Thoracic aorta (tissue), 2 donors: ENCODE measurements around the gene CD74. TPM values are rescaled to one million over a fixed set of nuclear protein-coding genes. Genes with fewer than 3 reads are reported as not detected.
"Not testable (repeated sequence)": the region's sequence is repeated elsewhere in the genome, so short reads cannot be mapped to it uniquely, and the experiment has no call there.

Experiments used
- ATAC-seq: fragments of 150-250 bp; one replicate; pipeline ENCODE4 v1.8.0; 2017; ENCODE audit warnings: low read depth; ENCODE audit not compliant: insufficient number of reproducible peaks, low FRiP score
- DNase-seq: peaks from one replicate; pipeline ENCODE4 v3.0.0-alpha.2; 2020; ENCODE audit warnings: low spot score
- H3K27ac ChIP-seq, 2 donors: fragments of 200-600 bp; sonication (generic); 1 replicate in 1 of 2; 2 replicates in 1 of 2; pipeline ENCODE4 v1.5.1; 2016; ENCODE audit warnings: mild to moderate bottlenecking in 2 of 2, moderate library complexity in 2 of 2
- H3K27me3 ChIP-seq: fragments of 200-600 bp; sonication (generic); replicated peaks from 2 replicates; pipeline ENCODE4 v1.6.0; 2016; ENCODE audit warnings: mild to moderate bottlenecking; ENCODE audit not compliant: insufficient read depth
- H3K36me3 ChIP-seq: fragments of 200-600 bp; sonication (generic); one replicate; pipeline ENCODE4 v1.5.1; 2016
- H3K4me1 ChIP-seq, 2 donors: fragments of 200-600 bp; sonication (generic); 1 replicate in 1 of 2; 2 replicates in 1 of 2; pipeline versions ENCODE4 v1.5.1 to v1.6.0; 2016; ENCODE audit warnings: low read depth in 2 of 2, mild to moderate bottlenecking in 1 of 2; ENCODE audit not compliant: control insufficient read depth in 1 of 2
- H3K4me3 ChIP-seq: fragments of 200-600 bp; sonication (generic); 2 replicates; pipeline ENCODE4 v1.5.1; 2016; ENCODE audit warnings: mild to moderate bottlenecking
- H3K9me3 ChIP-seq: fragments of 200-600 bp; sonication (generic); 2 replicates; pipeline ENCODE4 v1.5.1; 2016
- CTCF ChIP-seq: fragments of 200-600 bp; sonication (generic); IDR thresholded peaks from one replicate; pipeline ENCODE4 v1.5.1; 2019; ENCODE audit warnings: antibody characterized with exemption
- total RNA-seq, 2 donors: library from RNA; depleted of rRNA; stranded (reverse); fragments of >200 nt; gene quantifications; one replicate each; pipeline versions ENCODE4 v1.1.0 to v1.2.3, GENCODE V29; 2016

The CD74 gene
- total RNA-seq, 2 donors from 2014 or later = 844 to 1,048 TPM

- TF ChIP-seq CTCF = no peak
Measured at GRCh38 chr5:150457121-150457520, 44.4 kb upstream of the CD74 start.

DNA sequence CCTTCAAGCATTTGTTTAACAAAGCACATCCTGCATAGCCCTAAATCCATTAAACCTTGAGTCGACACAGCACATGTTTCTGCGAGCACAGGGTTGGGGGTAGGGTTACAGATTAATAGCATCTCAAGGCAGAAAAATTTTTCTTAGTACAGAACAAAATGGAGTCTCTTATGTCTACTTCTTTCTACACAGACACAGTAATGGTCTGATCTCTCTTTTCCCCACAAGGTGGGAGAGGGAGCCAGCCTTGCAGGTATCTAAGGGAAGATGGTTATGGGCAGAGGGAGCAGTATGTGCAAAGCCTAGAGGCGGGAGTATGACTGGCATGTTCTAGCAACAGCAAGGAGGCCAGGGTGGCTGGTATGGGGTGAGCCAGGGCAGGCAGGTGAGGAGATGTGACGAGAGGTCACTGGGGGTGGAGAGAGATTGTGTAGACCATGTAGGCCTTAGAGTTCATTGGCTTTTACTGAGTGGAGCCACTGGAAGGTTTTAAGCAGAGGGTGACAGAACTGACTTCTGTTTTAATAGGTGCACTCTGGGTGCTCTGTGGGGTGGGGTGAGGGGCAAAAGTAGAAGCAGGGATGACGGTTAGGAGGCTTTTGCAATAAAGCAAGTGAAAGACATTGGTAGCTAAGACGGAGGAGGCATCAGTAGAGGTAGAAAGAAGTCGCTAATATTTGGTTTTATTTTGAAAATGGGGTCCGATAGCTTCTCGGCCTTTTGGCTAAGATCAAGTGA lies 42.0 kb upstream of the CD74 start:
- no peaks in the 10 kb centered on the region for H3K36me3 ChIP-seq
- no peak for TF ChIP-seq CTCF
- DNase-seq (no peak), ATAC-seq (no peak)
- no peaks in the 10 kb centered on the region for H3K4me1 ChIP-seq
- H3K27ac ChIP-seq = no peak overlapping the region
- no peaks in the 10 kb centered on the region for H3K27me3 ChIP-seq
- no peaks in the 10 kb centered on the region for H3K9me3 ChIP-seq
- no peak overlapping the region for H3K4me3 ChIP-seq

More at GRCh38 chr5:150457121-150457520, 44.4 kb upstream of the CD74 start:
- Histone ChIP-seq H3K27me3 (no peaks in the 10 kb centered on the region), H3K4me1 (no peaks in the 10 kb centered on the region), H3K9me3 (no peaks in the 10 kb centered on the region), H3K36me3 (no peaks in the 10 kb centered on the region), H3K27ac (no peak overlapping the region), H3K4me3 (no peak overlapping the region)
- no peak for ATAC-seq
- no peak for DNase-seq

GRCh38 chr5:150454027-150454426 lies 41.3 kb upstream of the CD74 start:
- DNase-seq, ATAC-seq: not testable (repeated sequence)

DNA sequence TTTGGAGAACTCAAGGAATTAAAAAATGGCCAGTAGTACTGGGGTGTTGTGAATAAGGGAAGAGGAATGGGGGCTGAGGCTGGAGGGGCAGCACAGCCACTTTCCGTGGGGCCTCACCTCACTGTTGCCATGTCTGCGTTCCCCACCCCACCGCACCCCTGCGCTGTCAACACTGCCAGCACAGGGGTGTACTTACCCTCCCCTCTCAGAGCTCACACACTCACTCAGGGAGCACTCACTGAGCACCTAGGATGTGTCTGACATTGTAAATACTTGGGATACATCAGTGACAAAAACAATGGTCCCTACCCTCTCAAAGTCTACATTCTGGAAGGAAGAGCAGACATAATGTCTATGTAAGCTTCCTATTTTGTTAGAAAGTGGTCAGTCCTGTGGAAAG lies 40.2 kb upstream of the CD74 start:
- ATAC-seq = no peak
- Histone ChIP-seq H3K4me3 (no peak overlapping the region), H3K27me3 (no peaks in the 10 kb centered on the region), H3K4me1 (peaks cover 8 to 9% of the 10 kb centered on the region in 2 donors), H3K27ac (no peak overlapping the region), H3K36me3 (no peaks in the 10 kb centered on the region), H3K9me3 (no peaks in the 10 kb centered on the region)
- no peak for DNase-seq
- no peak for TF ChIP-seq CTCF

More at GRCh38 chr5:150454027-150454426, 41.3 kb upstream of the CD74 start:
- H3K27me3 ChIP-seq, H3K27ac ChIP-seq, H3K9me3 ChIP-seq, H3K4me3 ChIP-seq, H3K4me1 ChIP-seq, H3K36me3 ChIP-seq: not testable (repeated sequence)

DNA sequence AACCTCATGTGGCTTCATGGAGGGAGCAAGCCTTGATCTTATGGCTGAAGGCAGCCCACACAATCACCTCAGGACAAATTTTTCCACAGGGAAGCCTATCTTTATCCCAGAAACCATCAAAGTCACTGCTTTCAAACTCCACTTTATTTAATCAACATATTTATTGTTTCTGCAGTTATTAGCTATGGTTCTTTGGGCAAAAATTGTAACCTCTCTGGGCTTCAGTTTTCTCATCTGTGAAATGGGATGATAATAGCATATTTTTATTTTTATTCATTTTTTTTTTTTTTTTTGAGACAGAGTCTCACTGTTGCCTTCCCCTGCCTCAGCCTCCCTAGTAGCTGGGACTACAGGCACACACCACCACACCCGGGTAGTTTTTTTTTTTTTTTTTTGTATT lies 38.9 kb upstream of the CD74 start:
- Histone ChIP-seq H3K4me1 (peaks cover 10 to 19% of the 10 kb centered on the region in 2 donors), H3K27ac (no peak overlapping the region), H3K36me3 (peaks cover 10% of the 10 kb centered on the region), H3K4me3 (no peak overlapping the region), H3K27me3 (no peaks in the 10 kb centered on the region), H3K9me3 (no peaks in the 10 kb centered on the region)
- ATAC-seq (no peak), DNase-seq (no peak)
- TF ChIP-seq CTCF = no peak
